OCI-LY3 (cell line): ENCODE data around the gene PKP4.

Experiments used
- EZH2phosphoT487 ChIP-seq: fragments of 200-600 bp; shearing (Covaris generic); IDR thresholded peaks from 2 replicates; pipeline ENCODE4 v1.6.1; 2018; ENCODE audit warnings: antibody characterized with exemption, mixed run types, low read depth
- TF ChIP-seq, protein P1 (sequence below): fragments of 200-600, 300-600 bp; sonication (generic); IDR thresholded peaks from 2 replicates; pipeline ENCODE4 v1.5.1; 2014; ENCODE audit warnings: antibody characterized with exemption, low read length, low read depth

- TF ChIP-seq, protein P1, sequence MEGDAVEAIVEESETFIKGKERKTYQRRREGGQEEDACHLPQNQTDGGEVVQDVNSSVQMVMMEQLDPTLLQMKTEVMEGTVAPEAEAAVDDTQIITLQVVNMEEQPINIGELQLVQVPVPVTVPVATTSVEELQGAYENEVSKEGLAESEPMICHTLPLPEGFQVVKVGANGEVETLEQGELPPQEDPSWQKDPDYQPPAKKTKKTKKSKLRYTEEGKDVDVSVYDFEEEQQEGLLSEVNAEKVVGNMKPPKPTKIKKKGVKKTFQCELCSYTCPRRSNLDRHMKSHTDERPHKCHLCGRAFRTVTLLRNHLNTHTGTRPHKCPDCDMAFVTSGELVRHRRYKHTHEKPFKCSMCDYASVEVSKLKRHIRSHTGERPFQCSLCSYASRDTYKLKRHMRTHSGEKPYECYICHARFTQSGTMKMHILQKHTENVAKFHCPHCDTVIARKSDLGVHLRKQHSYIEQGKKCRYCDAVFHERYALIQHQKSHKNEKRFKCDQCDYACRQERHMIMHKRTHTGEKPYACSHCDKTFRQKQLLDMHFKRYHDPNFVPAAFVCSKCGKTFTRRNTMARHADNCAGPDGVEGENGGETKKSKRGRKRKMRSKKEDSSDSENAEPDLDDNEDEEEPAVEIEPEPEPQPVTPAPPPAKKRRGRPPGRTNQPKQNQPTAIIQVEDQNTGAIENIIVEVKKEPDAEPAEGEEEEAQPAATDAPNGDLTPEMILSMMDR: no peak
- TF ChIP-seq EZH2phosphoT487: no peak
Measured at GRCh38 chr2:158685646-158686045, 228.9 kb downstream of the PKP4 start.
